Measurements from ENCODE around the gene KIF1A.

KIF1A gene

GRCh38 chr2:240775905-240776304 lies 44.1 kb downstream of the KIF1A start:
- TF ChIP-seq CTCF (conservative IDR thresholded peaks at IDR 0.05; ENCODE audit: control insufficient read depth, insufficient read depth, low read depth, low read length), result no peak
- H3K4me3 ChIP-seq (ENCODE audit: control insufficient read depth, low read depth, low read length), result no peak overlapping the region
- no peak for DNase-seq (ENCODE audit: low read depth)

GRCh38 chr2:240774856-240775255 lies 45.2 kb downstream of the KIF1A start:
- H3K4me3 ChIP-seq (ENCODE audit: control insufficient read depth, low read depth, low read length), result no peak overlapping the region
- DNase-seq (ENCODE audit: low read depth), result no peak
- TF ChIP-seq CTCF (conservative IDR thresholded peaks at IDR 0.05; ENCODE audit: control insufficient read depth, insufficient read depth, low read depth, low read length), result no peak

GRCh38 chr2:240769096-240769495 lies 50.9 kb downstream of the KIF1A start:
- no peak overlapping the region for H3K4me3 ChIP-seq (ENCODE audit: control insufficient read depth, low read depth, low read length)
- TF ChIP-seq CTCF (conservative IDR thresholded peaks at IDR 0.05; ENCODE audit: control insufficient read depth, insufficient read depth, low read depth, low read length), result no peak
- no peak for DNase-seq (ENCODE audit: low read depth)

GRCh38 chr2:240768216-240768615 lies 51.8 kb downstream of the KIF1A start:
- no peak overlapping the region for H3K4me3 ChIP-seq (ENCODE audit: control insufficient read depth, low read depth, low read length)
- no peak for TF ChIP-seq CTCF (conservative IDR thresholded peaks at IDR 0.05; ENCODE audit: control insufficient read depth, insufficient read depth, low read depth, low read length)

GRCh38 chr2:240767341-240767740 lies 52.7 kb downstream of the KIF1A start:
- no peak for TF ChIP-seq CTCF (conservative IDR thresholded peaks at IDR 0.05; ENCODE audit: control insufficient read depth, insufficient read depth, low read depth, low read length)
- no peak for DNase-seq (ENCODE audit: low read depth)
- no peak overlapping the region for H3K4me3 ChIP-seq (ENCODE audit: control insufficient read depth, low read depth, low read length)

More at GRCh38 chr2:240768216-240768615, 51.8 kb downstream of the KIF1A start:
- DNase-seq (ENCODE audit: low read depth), result no peak

GRCh38 chr2:240766072-240766471 lies 53.9 kb downstream of the KIF1A start:
- TF ChIP-seq CTCF (conservative IDR thresholded peaks at IDR 0.05; ENCODE audit: control insufficient read depth, insufficient read depth, low read depth, low read length), result no peak
- DNase-seq (ENCODE audit: low read depth), result no peak
- H3K4me3 ChIP-seq (ENCODE audit: control insufficient read depth, low read depth, low read length), result no peak overlapping the region

- no peak overlapping the region for H3K4me3 ChIP-seq (ENCODE audit: control insufficient read depth, low read depth, low read length)
- no peak for DNase-seq (ENCODE audit: low read depth)
- no peak for TF ChIP-seq CTCF (conservative IDR thresholded peaks at IDR 0.05; ENCODE audit: control insufficient read depth, insufficient read depth, low read depth, low read length)
These were observed 55.0 kb downstream of the KIF1A start for GRCh38 chr2:240765007-240765406.
